Gastrocnemius medialis (tissue), 4 donors: ENCODE measurements around the gene TMEM87B. TPM values are rescaled to one million over a fixed set of nuclear protein-coding genes. Genes with fewer than 3 reads are reported as not detected.

Experiments
- ATAC-seq, 2 donors: fragments of 150-250 bp; one replicate each; pipeline ENCODE4 v1.9.1; 2016
- DNase-seq, 2 donors: peaks; one replicate each; pipeline ENCODE4 v3.0.0-alpha.2; 2019
- H3K27ac ChIP-seq, 4 donors: fragments of 200-600 bp; sonication (generic); 1 replicate in 1 of 4; 2 replicates in 3 of 4; pipeline ENCODE4 v1.5.1; 2016 to 2018; ENCODE audit warnings: mild to moderate bottlenecking in 2 of 4, moderate library complexity in 1 of 4
- H3K27me3 ChIP-seq, 3 donors: fragments of 200-600 bp; sonication (generic) in 2 of 3; 1 replicate in 1 of 3; 2 replicates in 2 of 3; pipeline versions ENCODE4 v1.5.1 to v1.6.0; 2016 to 2019; ENCODE audit warnings: mild to moderate bottlenecking in 1 of 3, moderate library complexity in 1 of 3
- H3K36me3 ChIP-seq, 2 donors: fragments of 200-600 bp; sonication (generic) in 1 of 2; one replicate each; pipeline ENCODE4 v1.5.1; 2017 to 2018
- H3K4me1 ChIP-seq, 2 donors: fragments of 200-600 bp; sonication (generic) in 1 of 2; one replicate each; pipeline ENCODE4 v1.5.1; 2016 to 2017; ENCODE audit warnings: mild to moderate bottlenecking in 2 of 2
- H3K4me3 ChIP-seq, 4 donors: fragments of 200-600 bp; sonication (generic) in 3 of 4; 1 replicate in 1 of 4; 2 replicates in 3 of 4; pipeline ENCODE4 v1.5.1; 2016 to 2019; ENCODE audit warnings: mild to moderate bottlenecking in 2 of 4
- H3K9me3 ChIP-seq, 3 donors: fragments of 200-600 bp; sonication (generic) in 2 of 3; 1 replicate in 1 of 3; 2 replicates in 2 of 3; pipeline ENCODE4 v1.5.1; 2016 to 2019
- POLR2A ChIP-seq, 2 donors: fragments of 450-650 bp; IDR thresholded peaks; one replicate each; pipeline ENCODE4 v1.6.1; 2017; ENCODE audit warnings: antibody characterized with exemption in 2 of 2, mild to moderate bottlenecking in 2 of 2, moderate library complexity in 2 of 2
- in situ Hi-C, 4 donors: fragments of 200-750 bp; cut with MboI; loops; one replicate each; pipeline versions ENCODE4 v1.15.0 to v1.8.0; 2017; ENCODE audit warnings: low sequenced_read_pairs in 4 of 4
- intact Hi-C: fragments of 100-400 bp; cut with DNase I; formaldehyde crosslinking; loops from one replicate; pipeline ENCODE4 v1.15.1; 2023; ENCODE audit warnings: low total_unique reads
- total RNA-seq, 4 donors: library from RNA; depleted of rRNA; stranded (reverse); fragments of >200 nt; gene quantifications; one replicate each; pipeline versions ENCODE4 v1.1.0 to v1.2.3, GENCODE V29; 2016
- TF ChIP-seq, protein P1 (sequence below), 5 experiments: fragments of 450-650 bp in 3 of 5; fragments of 200-600 bp in 2 of 5; sonication (generic) in 2 of 5; IDR thresholded peaks in 4 of 5; conservative IDR thresholded peaks in 1 of 5; 1 replicate in 4 of 5; 2 replicates in 1 of 5; pipeline ENCODE4 v1.5.1; 2016 to 2019; ENCODE audit warnings: antibody characterized with exemption in 5 of 5, mild to moderate bottlenecking in 3 of 5, moderate library complexity in 3 of 5

Gene TMEM87B
- total RNA-seq, 4 donors from 2014 or later: 2.6 to 5.0 (median 3.1) TPM

DNA sequence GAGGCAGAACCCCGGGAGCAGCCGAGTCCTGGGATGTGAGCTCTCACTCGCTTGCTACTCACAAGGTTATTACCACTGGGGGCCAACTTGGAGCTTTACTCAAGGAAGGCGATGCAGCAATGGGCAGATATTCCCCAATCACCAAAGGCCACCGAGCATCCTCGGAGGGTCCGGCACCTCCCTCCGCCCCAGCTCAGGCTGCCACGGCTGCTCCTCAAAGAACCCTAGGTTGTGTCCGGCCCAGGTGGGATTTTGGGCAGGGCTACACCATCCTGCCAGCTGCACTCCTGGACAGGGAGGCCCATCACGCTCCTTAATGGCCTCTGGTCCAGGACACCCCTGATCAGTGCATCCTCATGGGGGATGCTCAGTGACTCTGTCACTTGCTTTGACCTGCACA is 107.9 kb downstream of the TMEM87B start:
- intact Hi-C loops: no loop called here
- Histone ChIP-seq H3K9me3 (no peaks in the 10 kb centered on the region), H3K27me3 (no peaks in the 10 kb centered on the region), H3K36me3 (no peaks in the 10 kb centered on the region), H3K27ac (no peak overlapping the region), H3K4me3 (no peak overlapping the region), H3K4me1 (no peaks in the 10 kb centered on the region)
- ATAC-seq (no peak), DNase-seq (no peak)
- TF ChIP-seq POLR2A (IDR thresholded peaks at IDR 0.05): no peak
- TF ChIP-seq, protein P1, sequence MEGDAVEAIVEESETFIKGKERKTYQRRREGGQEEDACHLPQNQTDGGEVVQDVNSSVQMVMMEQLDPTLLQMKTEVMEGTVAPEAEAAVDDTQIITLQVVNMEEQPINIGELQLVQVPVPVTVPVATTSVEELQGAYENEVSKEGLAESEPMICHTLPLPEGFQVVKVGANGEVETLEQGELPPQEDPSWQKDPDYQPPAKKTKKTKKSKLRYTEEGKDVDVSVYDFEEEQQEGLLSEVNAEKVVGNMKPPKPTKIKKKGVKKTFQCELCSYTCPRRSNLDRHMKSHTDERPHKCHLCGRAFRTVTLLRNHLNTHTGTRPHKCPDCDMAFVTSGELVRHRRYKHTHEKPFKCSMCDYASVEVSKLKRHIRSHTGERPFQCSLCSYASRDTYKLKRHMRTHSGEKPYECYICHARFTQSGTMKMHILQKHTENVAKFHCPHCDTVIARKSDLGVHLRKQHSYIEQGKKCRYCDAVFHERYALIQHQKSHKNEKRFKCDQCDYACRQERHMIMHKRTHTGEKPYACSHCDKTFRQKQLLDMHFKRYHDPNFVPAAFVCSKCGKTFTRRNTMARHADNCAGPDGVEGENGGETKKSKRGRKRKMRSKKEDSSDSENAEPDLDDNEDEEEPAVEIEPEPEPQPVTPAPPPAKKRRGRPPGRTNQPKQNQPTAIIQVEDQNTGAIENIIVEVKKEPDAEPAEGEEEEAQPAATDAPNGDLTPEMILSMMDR (IDR thresholded peaks at IDR 0.05 in 4 of 5, conservative IDR thresholded peaks at IDR 0.05 in 1 of 5): no peak
- in situ Hi-C loops: no loop called here

DNA sequence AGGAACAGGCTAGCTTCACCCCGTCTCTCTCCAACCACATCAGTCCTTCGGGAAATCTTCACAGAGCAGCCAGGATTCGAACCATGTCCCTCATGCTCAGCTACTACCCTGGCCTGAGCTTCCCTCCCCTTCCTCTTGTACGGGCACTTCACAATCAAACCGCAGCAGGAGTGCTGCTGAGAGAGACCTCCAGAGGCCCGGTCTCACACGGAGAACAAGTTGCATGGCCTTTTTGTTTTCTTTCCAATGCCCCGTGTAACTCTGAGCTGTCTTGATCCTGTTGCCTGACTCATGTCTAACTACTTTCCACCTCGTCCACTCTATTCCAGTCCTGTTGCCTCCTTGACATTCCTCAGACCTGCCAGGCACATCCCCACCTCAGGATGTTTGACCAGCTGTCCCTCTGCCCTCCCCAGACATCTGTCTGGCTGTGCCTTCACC is 108.5 kb downstream of the TMEM87B start:
- intact Hi-C loops: no loop called here
- Histone ChIP-seq H3K9me3 (no peaks in the 10 kb centered on the region), H3K4me3 (no peak overlapping the region), H3K36me3 (no peaks in the 10 kb centered on the region), H3K4me1 (no peaks in the 10 kb centered on the region), H3K27ac (no peak overlapping the region), H3K27me3 (no peaks in the 10 kb centered on the region)
- ATAC-seq (no peak), DNase-seq (no peak)
- in situ Hi-C loops: no loop called here
- TF ChIP-seq POLR2A (IDR thresholded peaks at IDR 0.05): no peak
- TF ChIP-seq, protein P1 (IDR thresholded peaks at IDR 0.05 in 4 of 5, conservative IDR thresholded peaks at IDR 0.05 in 1 of 5): no peak

DNA sequence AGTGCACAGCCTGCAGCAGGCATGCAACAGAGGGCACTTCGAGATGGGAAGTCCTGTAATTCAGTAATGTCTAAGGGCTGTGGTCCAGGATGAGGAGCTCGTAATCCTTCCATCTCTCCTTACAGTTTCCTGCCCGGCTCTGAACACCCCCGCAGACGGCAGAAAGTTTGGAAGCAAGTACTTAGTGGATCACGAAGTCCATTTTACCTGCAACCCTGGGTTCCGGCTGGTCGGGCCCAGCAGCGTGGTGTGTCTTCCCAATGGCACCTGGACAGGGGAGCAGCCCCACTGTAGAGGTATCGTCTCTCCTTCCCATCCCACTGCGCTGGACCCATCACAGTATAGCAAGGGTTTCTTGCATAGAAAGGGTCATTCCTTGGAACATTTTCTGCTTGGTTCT is 109.8 kb downstream of the TMEM87B start:
- Histone ChIP-seq H3K4me1 (no peaks in the 10 kb centered on the region), H3K27me3 (no peaks in the 10 kb centered on the region), H3K9me3 (no peaks in the 10 kb centered on the region), H3K36me3 (no peaks in the 10 kb centered on the region), H3K27ac (no peak overlapping the region), H3K4me3 (no peak overlapping the region)
- ATAC-seq (no peak), DNase-seq (no peak)
- TF ChIP-seq, protein P1 (IDR thresholded peaks at IDR 0.05 in 4 of 5, conservative IDR thresholded peaks at IDR 0.05 in 1 of 5): no peak
- no peak for TF ChIP-seq POLR2A (IDR thresholded peaks at IDR 0.05)
- in situ Hi-C loops: no loop called here
- intact Hi-C loops: no loop called here

DNA sequence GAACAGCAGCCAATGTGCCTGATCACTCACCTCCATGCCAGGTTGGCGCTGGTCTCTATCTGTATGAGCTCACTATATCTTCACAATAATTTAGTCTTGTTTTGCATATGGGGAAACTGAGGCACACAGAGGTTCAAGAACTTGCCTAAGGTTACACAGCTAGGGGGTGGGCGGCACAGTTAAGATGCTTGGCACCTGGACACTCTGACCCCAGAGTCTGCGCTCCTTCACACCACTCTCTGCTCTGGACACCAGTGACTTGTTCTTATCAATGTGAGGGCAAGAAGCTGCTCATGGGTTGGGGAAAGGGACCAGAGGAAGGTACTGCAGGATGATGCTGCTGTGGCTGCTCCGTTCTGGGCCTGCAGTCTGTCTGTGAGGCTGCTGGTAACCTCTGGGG is 110.2 kb downstream of the TMEM87B start:
- ATAC-seq: no peak
- no peak for TF ChIP-seq POLR2A (IDR thresholded peaks at IDR 0.05)
- TF ChIP-seq, protein P1 (IDR thresholded peaks at IDR 0.05 in 4 of 5, conservative IDR thresholded peaks at IDR 0.05 in 1 of 5): no peak
- Histone ChIP-seq H3K4me1 (no peaks in the 10 kb centered on the region), H3K27me3 (no peaks in the 10 kb centered on the region), H3K9me3 (no peaks in the 10 kb centered on the region), H3K4me3 (no peak overlapping the region), H3K36me3 (no peaks in the 10 kb centered on the region), H3K27ac (no peak overlapping the region)
- in situ Hi-C loops: no loop called here
- no peak for DNase-seq
- intact Hi-C loops: no loop called here

DNA sequence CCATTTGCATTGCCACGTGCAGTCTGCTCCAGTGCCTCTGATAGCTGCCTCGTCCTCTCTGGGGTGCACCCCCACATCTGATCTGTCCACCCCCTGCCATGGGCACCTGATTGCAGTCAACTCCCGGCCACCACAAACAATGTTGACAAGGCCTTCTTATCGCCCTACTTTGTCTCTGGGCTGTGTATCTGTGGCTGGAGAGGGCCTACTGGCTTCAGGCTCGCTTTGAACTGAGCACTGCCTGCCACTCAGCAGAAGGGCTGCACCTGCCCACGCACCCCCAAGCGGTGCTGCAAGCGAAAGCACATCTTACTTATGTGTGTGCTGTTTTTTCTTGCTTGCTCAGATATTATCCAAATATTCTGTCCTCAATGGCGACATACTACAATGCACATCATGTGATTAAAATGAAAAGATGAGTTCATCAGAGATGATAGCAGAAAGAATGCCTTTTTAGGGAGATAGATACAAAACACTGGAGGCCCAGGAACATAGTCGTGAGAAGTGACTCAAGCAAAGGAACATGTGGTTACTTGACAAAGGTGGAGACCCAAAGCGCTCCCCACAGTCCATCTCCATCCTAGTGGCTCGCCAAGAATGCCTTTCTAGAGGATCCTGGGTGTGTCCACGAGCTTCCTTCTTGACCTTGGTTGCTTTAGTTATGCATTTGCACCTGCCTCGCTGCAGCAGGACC is 111.9 kb downstream of the TMEM87B start:
- DNase-seq: no peak
- no peak for TF ChIP-seq POLR2A (IDR thresholded peaks at IDR 0.05)
- TF ChIP-seq, protein P1 (IDR thresholded peaks at IDR 0.05 in 4 of 5, conservative IDR thresholded peaks at IDR 0.05 in 1 of 5): no peak
- in situ Hi-C loops: no loop called here

More for the DNA sequence above, 111.9 kb downstream of the TMEM87B start:
- H3K4me3 ChIP-seq: no peak overlapping the region
- no peaks in the 10 kb centered on the region for H3K4me1 ChIP-seq
- ATAC-seq: no peak
- intact Hi-C loops: no loop called here
- H3K36me3 ChIP-seq: no peaks in the 10 kb centered on the region
- no peaks in the 10 kb centered on the region for H3K9me3 ChIP-seq
- H3K27me3 ChIP-seq: no peaks in the 10 kb centered on the region
- no peak overlapping the region for H3K27ac ChIP-seq
